ENCODE measurements around the gene PSME1. TPM values are rescaled to one million over a fixed set of nuclear protein-coding genes. Genes with fewer than 3 reads are reported as not detected.

Gene PSME1
- polyA plus RNA-seq, 1 donor: 110 TPM

DNA sequence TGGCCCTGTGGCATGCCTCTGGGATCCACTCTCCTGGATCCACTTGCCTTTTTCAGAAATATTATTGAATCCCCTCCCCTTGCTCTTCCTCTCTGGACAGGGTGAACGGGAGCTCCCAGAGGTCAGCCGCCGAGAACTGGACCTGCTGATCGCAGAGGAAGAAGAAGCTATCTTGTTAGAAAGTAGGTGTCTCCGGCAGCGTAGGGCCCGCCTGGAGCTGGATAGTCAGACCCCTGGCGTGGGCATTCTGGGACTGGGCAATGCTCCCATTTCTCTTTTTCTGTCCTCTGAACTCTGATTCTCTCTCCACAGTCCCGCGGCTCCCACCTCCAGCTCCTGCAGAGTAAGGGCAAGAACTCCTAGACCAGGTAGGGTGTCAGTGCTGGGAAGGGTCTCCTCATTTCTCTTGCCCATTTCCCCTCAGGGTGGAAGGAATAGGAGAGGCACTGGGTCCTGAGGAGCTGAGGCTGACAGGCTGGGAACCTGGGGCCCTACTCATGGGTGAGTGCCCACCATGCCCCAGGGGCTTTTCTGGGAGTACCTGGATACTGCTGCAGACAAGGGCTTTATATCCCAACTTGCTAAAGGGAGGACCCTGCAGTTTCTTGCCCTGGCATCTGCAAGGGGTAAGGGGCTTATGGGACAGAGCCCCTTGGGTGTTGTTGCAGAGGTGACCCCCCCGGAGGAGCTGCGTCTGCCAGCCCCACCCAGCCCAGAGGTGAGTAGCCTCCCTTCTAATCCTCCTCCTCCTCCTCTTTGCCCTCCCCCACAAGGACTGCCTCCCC, 41.2 kb downstream of the PSME1 start:
- no peak for DNase-seq

DNA sequence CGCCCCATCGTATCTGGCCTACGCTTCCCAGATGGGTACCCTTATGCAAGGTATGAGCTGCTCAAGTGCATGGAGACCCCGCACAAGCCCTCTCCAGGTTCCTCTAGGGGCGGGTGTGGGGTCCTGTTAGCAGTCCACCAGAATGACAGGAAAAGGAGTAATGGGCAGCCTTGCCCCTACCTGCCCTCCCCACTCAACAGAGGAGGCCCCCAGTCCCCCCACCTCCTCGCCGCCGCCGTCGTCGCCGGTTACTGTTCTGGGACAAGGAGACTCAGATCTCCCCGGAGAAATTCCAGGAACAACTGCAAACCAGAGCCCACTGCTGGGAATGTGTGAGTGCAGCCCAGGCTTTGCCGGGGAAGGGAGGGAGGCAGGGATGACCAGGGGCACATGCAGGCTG, 41.9 kb downstream of the PSME1 start:
- DNase-seq: no peak

DNA sequence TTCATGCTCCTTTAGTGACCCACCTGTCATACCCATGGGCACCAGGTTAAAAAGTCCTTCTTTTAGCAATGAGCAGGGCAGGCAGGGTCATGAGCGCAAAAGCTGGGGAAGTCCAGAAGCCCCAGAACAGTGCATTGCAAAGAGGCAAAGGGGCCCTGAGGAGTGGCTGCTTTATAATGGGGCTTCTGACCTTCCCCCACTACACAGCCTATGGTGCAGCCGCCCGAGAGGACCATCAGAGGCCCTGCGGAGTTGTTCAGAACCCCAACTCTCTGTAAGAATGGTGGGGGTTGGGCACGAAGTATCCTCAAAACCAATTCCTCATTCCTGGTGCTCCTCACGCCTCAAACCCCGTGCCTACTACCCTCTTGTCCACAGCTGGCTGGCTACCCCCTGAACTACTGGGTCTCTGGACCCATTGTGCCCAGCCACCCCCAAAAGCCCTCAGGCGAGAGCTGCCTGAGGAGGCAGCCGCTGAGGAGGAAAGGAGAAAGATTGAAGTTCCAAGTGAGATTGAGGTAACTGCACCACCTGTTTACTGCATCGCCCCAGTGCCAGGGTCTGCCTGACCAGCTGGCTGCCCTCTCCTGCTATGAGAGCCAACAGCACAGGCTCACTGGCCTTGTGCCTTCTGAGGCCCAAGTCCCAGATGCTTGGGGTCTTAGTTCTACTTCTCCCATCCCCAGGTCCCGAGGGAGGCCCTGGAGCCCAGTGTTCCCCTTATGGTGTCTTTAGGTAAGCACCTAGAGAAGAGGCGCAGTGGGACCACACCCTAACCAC, 42.6 kb downstream of the PSME1 start:
- no peak for DNase-seq

DNA sequence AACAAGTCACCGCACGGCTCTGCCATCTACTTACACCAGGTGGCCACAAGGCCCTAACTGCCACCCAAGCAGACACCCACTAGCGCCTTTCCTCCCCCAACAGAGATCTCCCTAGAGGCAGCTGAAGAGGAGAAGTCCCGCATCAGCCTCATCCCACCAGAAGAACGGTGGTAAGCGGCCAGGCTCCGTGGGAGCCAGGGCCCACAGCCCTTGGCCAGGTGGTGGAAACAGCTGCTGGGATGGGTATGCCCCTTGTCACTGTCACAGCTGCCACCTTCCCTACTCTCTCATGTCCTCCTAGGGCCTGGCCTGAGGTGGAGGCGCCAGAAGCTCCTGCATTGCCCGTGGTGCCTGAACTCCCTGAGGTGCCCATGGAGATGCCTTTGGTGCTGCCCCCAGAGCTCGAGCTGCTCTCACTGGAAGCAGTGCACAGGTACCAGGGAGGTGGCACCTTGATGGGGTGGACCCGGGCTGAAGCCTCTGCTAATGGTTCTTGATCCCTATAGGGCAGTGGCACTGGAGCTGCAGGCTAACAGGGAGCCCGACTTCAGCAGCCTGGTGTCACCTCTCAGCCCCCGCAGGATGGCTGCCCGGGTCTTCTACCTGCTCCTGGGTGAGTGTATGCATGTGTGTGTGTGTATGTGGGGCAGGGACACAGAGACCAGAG, 43.4 kb downstream of the PSME1 start:
- no peak for DNase-seq

DNA sequence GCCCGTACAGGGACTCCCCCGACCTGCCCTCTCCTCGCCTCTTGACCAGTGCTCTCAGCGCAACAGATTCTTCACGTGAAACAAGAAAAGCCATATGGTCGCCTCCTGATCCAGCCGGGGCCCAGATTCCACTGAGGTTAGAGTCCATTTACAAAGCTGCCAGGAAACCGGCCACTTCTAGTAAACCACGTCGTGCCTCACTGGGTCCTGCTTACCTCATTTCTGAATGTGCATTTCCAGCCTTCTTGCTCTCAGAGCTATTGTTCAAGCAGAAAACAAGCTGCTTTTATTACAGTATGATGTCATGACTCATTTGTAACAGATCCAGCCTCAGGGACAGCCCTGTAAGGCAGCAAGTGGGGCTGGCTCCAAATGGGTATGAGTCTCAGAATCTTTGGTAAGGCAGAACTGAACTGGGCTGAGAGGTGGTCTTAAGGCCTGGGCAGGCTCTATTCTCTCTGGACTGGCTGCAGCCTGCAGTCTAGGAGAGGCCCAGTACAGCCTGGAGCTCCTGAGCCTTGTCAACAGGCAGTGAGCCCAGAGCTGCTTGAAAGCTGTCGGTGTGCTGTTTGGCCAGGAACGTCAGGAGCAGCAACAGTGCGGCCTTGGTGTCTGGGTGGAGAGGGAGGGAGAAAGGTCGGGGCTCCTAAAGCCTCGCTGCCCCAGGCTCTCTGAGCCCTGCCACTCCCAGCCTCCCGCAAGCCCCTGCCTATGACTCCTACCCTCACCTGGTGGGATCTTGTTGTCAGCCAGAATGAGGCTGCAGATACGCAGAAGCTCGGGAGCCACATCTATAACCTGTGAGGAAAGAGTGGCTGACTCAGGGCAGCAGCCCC, 44.2 kb downstream of the PSME1 start:
- no peak for DNase-seq

DNA sequence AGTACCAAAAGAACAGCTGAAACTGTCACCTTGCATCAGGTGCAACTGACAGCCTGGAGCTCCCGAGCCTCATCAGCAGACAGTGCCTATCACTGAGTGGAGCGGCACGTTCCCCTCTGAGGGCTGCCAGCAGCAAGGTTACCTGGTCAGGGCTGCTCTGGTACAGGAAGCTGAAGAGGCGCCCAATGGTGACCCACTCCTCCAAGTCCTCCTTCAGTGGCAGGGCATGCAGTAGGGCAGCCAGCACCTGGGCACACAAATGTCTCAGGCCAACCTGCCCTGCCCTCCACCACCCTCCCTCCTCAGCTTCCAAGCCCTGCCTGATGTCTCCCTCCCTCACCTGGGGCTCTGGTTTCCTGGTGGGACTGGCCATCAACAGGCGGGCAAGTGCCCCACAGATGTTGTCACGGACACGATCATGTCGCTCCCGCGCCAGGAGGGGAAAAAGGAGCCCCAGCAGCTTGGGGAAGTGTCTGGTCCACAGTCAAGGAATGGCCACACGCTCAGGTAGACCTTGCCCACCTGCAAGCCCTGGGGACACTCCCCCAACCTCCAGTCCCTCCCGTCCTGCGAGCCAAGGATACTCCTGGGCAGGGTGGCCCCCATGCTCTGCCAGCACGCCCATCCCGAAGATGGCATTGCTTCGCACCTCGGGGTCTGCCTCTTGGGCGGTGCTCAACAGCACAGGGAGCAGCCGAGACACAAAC, 45.5 kb downstream of the PSME1 start:
- DNase-seq: no peak

DNA sequence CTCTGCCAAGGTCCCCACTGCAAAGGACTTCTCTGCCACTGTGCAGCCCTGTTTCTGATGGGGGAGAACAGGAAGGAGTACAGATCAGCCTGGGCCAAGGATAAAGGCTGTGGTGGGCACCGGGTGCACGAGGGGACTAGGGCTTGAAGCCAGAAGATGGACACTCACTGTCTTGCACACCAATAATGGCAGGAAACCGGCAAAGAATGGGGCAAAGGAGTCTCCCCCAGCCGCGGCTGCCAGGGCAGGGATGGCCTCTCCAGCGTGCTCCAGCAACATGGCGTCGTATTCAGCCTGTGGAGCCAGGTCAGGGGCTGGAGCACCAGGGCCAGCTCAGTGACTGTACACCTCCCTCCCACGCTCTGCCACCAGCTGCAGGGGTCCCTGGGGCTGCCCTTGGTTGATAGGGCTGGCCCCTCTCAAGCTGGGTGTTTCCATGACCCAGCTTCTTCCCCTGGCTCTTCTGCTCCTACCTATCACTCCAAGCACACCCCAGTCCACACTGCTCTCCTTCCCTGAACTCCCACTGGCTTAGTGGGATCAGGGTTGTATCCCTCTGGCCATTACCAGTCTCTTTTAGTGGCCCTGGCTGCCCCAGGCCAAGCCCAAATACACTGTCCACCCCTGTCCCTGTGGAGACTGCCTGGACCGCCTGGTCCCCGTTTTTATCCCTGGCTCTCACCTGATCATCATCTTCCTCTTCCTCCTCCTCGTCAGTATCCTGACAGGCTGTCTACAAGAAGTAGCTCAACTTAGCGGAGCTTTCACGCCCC, 46.3 kb downstream of the PSME1 start:
- no peak for DNase-seq

DNA sequence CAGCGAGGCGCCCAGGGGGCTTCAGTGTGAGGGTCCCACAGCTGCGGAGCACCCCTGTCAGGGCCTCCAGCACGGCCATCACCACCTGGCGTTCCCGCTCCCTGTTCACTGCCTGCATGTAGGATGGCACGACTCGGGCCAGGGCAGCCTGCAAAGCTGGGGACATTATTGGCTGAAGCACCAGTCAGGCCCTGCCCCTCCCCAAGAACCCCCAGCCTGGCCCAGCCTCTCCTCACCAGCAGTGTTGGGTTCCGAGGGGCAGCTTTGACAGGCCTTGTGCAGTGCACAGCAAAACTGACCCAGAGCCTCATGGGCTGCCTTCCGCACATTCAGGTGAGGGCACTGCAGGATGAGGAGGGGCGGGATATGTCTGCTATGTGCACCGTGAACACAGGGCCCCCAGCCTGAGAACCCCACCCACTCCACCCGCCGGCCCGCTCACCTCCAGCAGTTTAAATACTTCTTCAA, 47.1 kb downstream of the PSME1 start:
- DNase-seq: no peak

DNA sequence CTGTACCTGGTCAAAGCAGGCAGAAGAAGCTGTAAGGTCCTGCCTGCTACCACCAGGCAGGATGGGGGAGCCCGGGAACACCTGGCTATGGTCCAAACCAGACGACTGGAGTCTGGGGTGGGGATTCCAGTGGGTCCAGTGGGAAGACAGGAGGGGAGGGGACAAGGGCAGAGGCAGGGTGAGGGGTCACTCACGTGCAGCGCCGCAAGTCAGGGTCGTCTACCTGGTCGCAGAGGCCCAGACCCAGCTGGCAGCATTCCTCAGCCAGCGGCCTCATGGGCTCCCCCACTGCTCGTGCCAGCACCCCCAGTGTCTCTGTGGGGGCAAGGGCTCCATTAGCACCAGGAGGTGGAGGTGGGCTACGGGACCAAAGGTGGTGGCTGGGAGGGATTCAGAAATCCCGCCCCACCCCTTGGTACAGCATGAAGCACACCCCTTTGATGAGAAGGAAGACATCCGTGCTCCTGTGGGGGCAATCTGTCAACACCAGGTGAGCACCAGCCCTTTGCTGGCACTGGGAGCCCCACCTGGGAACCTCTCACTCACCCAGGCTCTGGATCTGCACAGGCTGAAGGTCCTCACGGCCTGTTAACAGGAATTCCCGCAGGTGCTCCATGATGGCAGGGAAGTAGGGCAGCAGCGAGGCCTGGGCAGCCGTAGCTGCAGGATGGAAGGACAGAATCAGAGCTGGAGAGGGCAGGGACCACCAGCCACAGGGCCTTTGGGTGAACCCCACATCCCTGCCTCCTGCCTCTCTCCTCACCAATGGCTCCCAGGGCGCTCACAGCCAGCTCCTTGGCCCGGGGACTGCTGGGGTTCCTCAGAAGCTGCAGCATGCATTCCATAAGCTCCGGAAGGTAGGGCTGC, 48.3 kb downstream of the PSME1 start:
- no peak for DNase-seq

DNA sequence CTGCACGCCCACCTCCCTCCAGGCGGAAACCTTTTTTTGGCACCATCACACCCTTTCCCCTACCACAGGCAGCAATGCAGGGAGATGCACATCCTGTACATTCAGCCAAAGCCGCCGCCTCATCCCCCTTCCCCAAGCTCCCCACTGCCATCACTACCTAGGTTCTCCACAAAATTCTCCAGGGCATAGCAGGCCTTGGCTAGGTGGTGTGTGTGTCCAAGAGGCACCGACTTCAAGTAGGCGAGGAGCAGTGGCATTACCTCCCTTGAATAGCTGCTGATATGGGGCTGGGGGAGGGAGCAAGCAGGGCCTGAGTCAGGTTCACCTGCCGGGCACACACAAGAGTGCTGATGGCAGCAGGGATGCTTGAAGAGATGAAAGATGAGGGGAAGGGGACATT, 49.0 kb downstream of the PSME1 start:
- DNase-seq: no peak

DNA sequence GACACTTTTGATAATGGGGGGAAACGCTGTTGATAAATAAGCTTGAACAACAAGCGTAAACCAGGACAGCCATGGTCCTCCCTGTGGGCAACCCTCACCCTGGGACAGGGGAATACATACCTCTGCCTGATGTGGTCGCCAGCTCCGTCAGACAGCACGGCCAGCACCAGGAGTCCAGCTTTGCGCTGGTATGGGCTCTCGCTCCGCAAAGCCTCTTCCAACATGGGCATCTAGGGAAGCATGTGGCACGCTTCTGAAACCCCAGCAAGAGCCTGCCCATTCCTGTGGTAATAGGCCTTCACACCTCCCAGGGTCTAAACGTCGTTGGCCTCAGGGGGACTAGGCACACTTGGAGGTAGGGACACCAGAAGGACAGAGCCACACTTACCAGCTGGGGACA, 49.7 kb downstream of the PSME1 start:
- DNase-seq: no peak

DNA sequence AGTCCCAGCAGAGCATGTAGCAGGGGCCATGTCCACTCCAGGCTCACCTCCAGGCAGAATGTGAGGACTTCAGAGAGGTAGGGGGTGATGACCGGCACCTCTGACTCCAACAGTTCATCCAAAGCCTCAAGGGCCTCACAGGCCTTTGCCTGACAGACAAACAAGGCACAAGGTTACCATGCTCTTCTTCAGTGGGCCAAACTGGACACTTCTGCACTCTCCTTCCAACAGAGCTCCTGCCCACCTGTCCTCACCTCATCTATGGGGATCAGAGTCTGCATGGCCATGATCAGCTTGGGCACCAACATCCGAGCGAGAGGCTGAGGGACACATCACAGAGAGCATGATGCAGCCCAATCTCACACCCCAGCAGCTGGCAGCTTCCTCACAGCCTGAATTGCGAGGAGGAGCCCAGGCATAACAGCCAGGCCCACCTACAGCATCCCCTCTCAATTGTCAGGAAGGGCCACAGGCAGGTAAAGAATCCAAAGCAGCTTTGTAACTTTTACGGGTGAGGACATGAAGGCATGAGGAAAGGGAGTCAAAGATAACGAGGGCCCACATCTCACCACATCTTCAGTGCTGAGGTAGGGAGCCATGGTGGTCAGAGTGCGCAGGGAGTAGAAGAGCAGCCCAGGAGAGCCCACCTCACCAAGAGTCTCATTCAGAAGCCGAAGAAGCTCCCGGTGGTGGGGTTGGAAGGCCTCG, 51.0 kb downstream of the PSME1 start:
- DNase-seq: no peak

DNA sequence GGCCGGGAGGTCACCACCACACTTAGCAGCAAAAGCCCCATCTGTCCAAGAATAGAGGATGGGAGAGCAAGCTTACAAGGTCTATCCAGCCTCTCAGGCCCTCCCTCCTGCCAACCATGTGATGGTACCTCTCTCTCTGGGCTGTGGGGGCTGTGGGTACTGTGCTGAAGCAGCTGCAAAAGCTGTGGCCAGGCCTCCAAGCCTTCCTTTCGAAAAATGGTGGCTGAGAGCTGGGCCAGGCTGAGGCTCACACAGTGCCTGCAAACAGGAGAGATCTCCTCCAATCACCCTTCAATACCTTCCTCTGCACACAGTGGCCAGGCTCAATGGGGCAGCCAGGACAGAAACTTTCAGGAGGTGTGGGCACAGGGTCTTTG, 51.5 kb downstream of the PSME1 start:
- no peak for DNase-seq

Other genes starting within 250 kb of the PSME1 start
- gene DHRS4, start 182.4 kb upstream of the PSME1 start, polyA plus RNA-seq (ENCODE audit: insufficient read length): 21.9 TPM
- 9.2 TPM for gene DHRS4L2, start 147.3 kb upstream of the PSME1 start, polyA plus RNA-seq (ENCODE audit: insufficient read length)
- 0.10 TPM for gene CARMIL3, start 84.2 kb upstream of the PSME1 start, polyA plus RNA-seq (ENCODE audit: insufficient read length)
- not detected for gene CPNE6, start 64.6 kb upstream of the PSME1 start, polyA plus RNA-seq (ENCODE audit: insufficient read length)
- gene PCK2, start 41.9 kb upstream of the PSME1 start, polyA plus RNA-seq (ENCODE audit: insufficient read length): 4.3 TPM
- 48.2 TPM for gene DCAF11, start 21.4 kb upstream of the PSME1 start, polyA plus RNA-seq (ENCODE audit: insufficient read length)
- gene NRL, start 21.2 kb upstream of the PSME1 start, polyA plus RNA-seq (ENCODE audit: insufficient read length): 1.7 TPM
- gene FITM1, start 5.5 kb upstream of the PSME1 start, polyA plus RNA-seq (ENCODE audit: insufficient read length): 146 TPM
- gene EMC9, start 5.4 kb downstream of the PSME1 start, polyA plus RNA-seq (ENCODE audit: insufficient read length): 29.8 TPM
- gene PSME2, start 10.4 kb downstream of the PSME1 start, polyA plus RNA-seq (ENCODE audit: insufficient read length): 75.2 TPM
- gene RNF31, start 11.3 kb downstream of the PSME1 start, polyA plus RNA-seq (ENCODE audit: insufficient read length): 39.5 TPM
- 32.6 TPM for gene IRF9, start 25.1 kb downstream of the PSME1 start, polyA plus RNA-seq (ENCODE audit: insufficient read length)
- gene REC8, start 35.9 kb downstream of the PSME1 start, polyA plus RNA-seq (ENCODE audit: insufficient read length): 14.5 TPM
- 33.5 TPM for gene IPO4, start 52.6 kb downstream of the PSME1 start, polyA plus RNA-seq (ENCODE audit: insufficient read length)
- 18.6 TPM for gene TM9SF1, start 59.2 kb downstream of the PSME1 start, polyA plus RNA-seq (ENCODE audit: insufficient read length)
- gene TSSK4, start 69.5 kb downstream of the PSME1 start, polyA plus RNA-seq (ENCODE audit: insufficient read length): 4.5 TPM
- 37.6 TPM for gene CHMP4A, start 77.3 kb downstream of the PSME1 start, polyA plus RNA-seq (ENCODE audit: insufficient read length)
- 9.3 TPM for gene MDP1, start 79.9 kb downstream of the PSME1 start, polyA plus RNA-seq (ENCODE audit: insufficient read length)
- gene NEDD8, start 96.2 kb downstream of the PSME1 start, polyA plus RNA-seq (ENCODE audit: insufficient read length): 176 TPM
- 45.8 TPM for gene GMPR2, start 96.7 kb downstream of the PSME1 start, polyA plus RNA-seq (ENCODE audit: insufficient read length)
- 39.0 TPM for gene TINF2, start 106.4 kb downstream of the PSME1 start, polyA plus RNA-seq (ENCODE audit: insufficient read length)
- 2.1 TPM for gene TGM1, start 127.0 kb downstream of the PSME1 start, polyA plus RNA-seq (ENCODE audit: insufficient read length)
- gene RABGGTA, start 135.4 kb downstream of the PSME1 start, polyA plus RNA-seq (ENCODE audit: insufficient read length): 15.0 TPM
- 14.7 TPM for gene DHRS1, start 163.6 kb downstream of the PSME1 start, polyA plus RNA-seq (ENCODE audit: insufficient read length)
- gene NOP9, start 163.7 kb downstream of the PSME1 start, polyA plus RNA-seq (ENCODE audit: insufficient read length): 22.6 TPM
- 10.3 TPM for gene CIDEB, start 171.8 kb downstream of the PSME1 start, polyA plus RNA-seq (ENCODE audit: insufficient read length)
- gene LTB4R2, start 173.9 kb downstream of the PSME1 start, polyA plus RNA-seq (ENCODE audit: insufficient read length): 4.1 TPM
- 3.5 TPM for gene LTB4R, start 175.3 kb downstream of the PSME1 start, polyA plus RNA-seq (ENCODE audit: insufficient read length)
- gene ADCY4, start 198.9 kb downstream of the PSME1 start, polyA plus RNA-seq (ENCODE audit: insufficient read length): 17.0 TPM
- gene RIPK3, start 203.8 kb downstream of the PSME1 start, polyA plus RNA-seq (ENCODE audit: insufficient read length): 2.1 TPM
- 34.8 TPM for gene NFATC4, start 232.0 kb downstream of the PSME1 start, polyA plus RNA-seq (ENCODE audit: insufficient read length)